Measurements from ENCODE around the gene ATE1. TPM values are rescaled to one million over a fixed set of nuclear protein-coding genes. Genes with fewer than 3 reads are reported as not detected.

ATE1 gene
- total and polyA plus RNA-seq, 4 donors = 4.2 to 47.8 (median 13.2) TPM

DNA sequence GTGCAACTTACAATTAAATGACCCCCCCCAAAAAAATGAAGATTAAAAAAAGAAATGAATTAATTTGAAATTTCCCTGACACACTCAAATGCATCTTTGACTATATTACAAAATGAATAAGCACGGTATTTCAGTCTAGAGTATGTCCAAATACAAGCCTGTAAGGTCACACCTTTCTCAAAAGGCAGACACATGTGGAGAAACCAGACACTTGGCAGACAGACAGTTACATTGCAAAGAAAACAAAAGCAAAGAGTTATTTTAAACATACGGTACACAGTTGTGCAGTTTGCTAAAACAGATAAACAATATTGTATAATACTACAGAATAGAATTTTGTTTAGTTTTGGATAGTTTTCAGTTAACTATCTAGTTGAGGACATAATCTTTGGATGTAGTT lies 153.0 kb downstream of the ATE1 start:
- 42 to 60% methylated on average over 2 of the region's 2 CpGs for WGBS, 2 donors

DNA sequence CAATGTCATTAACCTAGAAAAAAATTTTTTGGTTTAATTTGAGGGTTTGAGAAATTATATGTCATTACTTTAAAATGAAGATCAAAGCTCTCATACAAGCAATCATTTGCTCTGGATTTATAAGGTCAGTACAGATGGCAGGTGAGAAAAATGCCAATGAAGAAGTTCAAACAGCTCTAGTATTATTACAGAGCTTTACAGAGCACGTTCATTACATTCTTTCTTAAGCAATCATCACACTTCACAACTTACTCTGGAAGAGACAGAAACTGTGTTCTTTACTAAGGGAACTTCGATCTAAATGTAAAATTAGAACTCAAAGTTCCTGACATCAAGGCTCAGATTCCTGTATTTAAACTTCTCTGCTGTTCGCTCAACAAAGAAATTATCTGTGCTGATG lies 153.4 kb downstream of the ATE1 start:
- no peaks in the 10 kb centered on the region for H3K9me3 ChIP-seq (ENCODE audit: control insufficient read depth in 4 of 4, insufficient read depth in 3 of 4, low read length in 3 of 4)
- H3K27ac ChIP-seq (ENCODE audit: low read depth in 1 of 2, low read length in 1 of 2) = no peak overlapping the region
- no peak overlapping the region for H3K9ac ChIP-seq (ENCODE audit: insufficient read depth in 1 of 2, low read length in 2 of 2)
- TF ChIP-seq, protein P1, sequence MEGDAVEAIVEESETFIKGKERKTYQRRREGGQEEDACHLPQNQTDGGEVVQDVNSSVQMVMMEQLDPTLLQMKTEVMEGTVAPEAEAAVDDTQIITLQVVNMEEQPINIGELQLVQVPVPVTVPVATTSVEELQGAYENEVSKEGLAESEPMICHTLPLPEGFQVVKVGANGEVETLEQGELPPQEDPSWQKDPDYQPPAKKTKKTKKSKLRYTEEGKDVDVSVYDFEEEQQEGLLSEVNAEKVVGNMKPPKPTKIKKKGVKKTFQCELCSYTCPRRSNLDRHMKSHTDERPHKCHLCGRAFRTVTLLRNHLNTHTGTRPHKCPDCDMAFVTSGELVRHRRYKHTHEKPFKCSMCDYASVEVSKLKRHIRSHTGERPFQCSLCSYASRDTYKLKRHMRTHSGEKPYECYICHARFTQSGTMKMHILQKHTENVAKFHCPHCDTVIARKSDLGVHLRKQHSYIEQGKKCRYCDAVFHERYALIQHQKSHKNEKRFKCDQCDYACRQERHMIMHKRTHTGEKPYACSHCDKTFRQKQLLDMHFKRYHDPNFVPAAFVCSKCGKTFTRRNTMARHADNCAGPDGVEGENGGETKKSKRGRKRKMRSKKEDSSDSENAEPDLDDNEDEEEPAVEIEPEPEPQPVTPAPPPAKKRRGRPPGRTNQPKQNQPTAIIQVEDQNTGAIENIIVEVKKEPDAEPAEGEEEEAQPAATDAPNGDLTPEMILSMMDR (IDR thresholded peaks at IDR 0.05; ENCODE audit: control extremely low read depth, extremely low read depth) = no peak
- peaks cover 0 to 14% (median 5%) of the 10 kb centered on the region in 5 donors for H3K4me1 ChIP-seq (ENCODE audit: control insufficient read depth in 5 of 5, insufficient read depth in 5 of 5, low read length in 5 of 5)
- DNase-seq (peak in 1 of 3 donors; percentile 30), ATAC-seq (ENCODE audit: insufficient read depth, low FRiP score) (peak; percentile 59)
- 54 to 56% methylated on average over 3 of the region's 3 CpGs for WGBS, 2 donors
- no peak overlapping the region for H3K4me3 ChIP-seq
- H3K27me3 ChIP-seq (ENCODE audit: control insufficient read depth in 3 of 3, insufficient read depth in 3 of 3, low read length in 2 of 3) = no peaks in the 10 kb centered on the region
- H3K36me3 ChIP-seq (ENCODE audit: control insufficient read depth in 4 of 4, insufficient read depth in 4 of 4, low read length in 4 of 4) = peaks cover 0 to 6% (median 0%) of the 10 kb centered on the region in 4 donors

More for the DNA sequence above, 153.0 kb downstream of the ATE1 start:
- Histone ChIP-seq H3K9me3 (ENCODE audit: control insufficient read depth in 4 of 4, insufficient read depth in 3 of 4, low read length in 3 of 4) (no peaks in the 10 kb centered on the region), H3K36me3 (ENCODE audit: control insufficient read depth in 4 of 4, insufficient read depth in 4 of 4, low read length in 4 of 4) (peaks cover 0 to 6% (median 0%) of the 10 kb centered on the region in 4 donors), H3K4me3 (no peak overlapping the region), H3K9ac (ENCODE audit: insufficient read depth in 1 of 2, low read length in 2 of 2) (no peak overlapping the region), H3K4me1 (ENCODE audit: control insufficient read depth in 5 of 5, insufficient read depth in 5 of 5, low read length in 5 of 5) (peaks cover 0 to 14% (median 5%) of the 10 kb centered on the region in 5 donors), H3K27ac (ENCODE audit: low read depth in 1 of 2, low read length in 1 of 2) (no peak overlapping the region), H3K27me3 (ENCODE audit: control insufficient read depth in 3 of 3, insufficient read depth in 3 of 3, low read length in 2 of 3) (no peaks in the 10 kb centered on the region)
- DNase-seq (no peak), ATAC-seq (ENCODE audit: insufficient read depth, low FRiP score) (no peak)
- TF ChIP-seq, protein P1 (IDR thresholded peaks at IDR 0.05; ENCODE audit: control extremely low read depth, extremely low read depth) = no peak

DNA sequence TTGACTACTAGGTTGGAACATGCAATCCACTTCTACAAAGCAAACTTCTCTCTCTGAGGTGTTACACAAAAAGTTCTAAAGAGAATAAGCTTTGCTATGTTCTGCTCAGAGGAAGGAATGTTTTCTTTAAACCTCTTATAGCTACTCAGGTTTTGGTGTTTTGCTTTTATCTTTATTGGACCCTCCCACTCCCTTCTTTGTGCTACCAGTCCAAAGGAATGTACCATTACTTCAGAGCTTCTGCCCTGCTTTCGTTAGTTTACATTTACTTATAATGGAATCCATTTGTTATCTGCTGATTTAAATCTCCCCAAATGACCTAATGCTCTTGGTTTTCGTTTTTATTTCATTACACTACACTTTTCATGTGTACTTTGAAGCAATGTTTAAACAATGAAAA lies 154.9 kb downstream of the ATE1 start:
- peak in 2 of 3 donors; percentile 58 to 68 for DNase-seq
- no peaks in the 10 kb centered on the region for H3K27me3 ChIP-seq (ENCODE audit: control insufficient read depth in 3 of 3, insufficient read depth in 3 of 3, low read length in 2 of 3)
- H3K27ac ChIP-seq (ENCODE audit: low read depth in 1 of 2, low read length in 1 of 2) = no peak overlapping the region
- peaks cover 0 to 14% (median 5%) of the 10 kb centered on the region in 5 donors for H3K4me1 ChIP-seq (ENCODE audit: control insufficient read depth in 5 of 5, insufficient read depth in 5 of 5, low read length in 5 of 5)
- ATAC-seq (ENCODE audit: insufficient read depth, low FRiP score) = peak; percentile 56
- peaks cover 0 to 1% (median 0%) of the 10 kb centered on the region in 4 donors for H3K9me3 ChIP-seq (ENCODE audit: control insufficient read depth in 4 of 4, insufficient read depth in 3 of 4, low read length in 3 of 4)
- TF ChIP-seq, protein P1 (IDR thresholded peaks at IDR 0.05; ENCODE audit: control extremely low read depth, extremely low read depth) = no peak
- WGBS, 2 donors = 40 to 70% methylated on average over 2 of the region's 2 CpGs
- H3K4me3 ChIP-seq = no peak overlapping the region
- H3K36me3 ChIP-seq (ENCODE audit: control insufficient read depth in 4 of 4, insufficient read depth in 4 of 4, low read length in 4 of 4) = peaks cover 0 to 3% (median 0%) of the 10 kb centered on the region in 4 donors
- no peak overlapping the region for H3K9ac ChIP-seq (ENCODE audit: insufficient read depth in 1 of 2, low read length in 2 of 2)

DNA sequence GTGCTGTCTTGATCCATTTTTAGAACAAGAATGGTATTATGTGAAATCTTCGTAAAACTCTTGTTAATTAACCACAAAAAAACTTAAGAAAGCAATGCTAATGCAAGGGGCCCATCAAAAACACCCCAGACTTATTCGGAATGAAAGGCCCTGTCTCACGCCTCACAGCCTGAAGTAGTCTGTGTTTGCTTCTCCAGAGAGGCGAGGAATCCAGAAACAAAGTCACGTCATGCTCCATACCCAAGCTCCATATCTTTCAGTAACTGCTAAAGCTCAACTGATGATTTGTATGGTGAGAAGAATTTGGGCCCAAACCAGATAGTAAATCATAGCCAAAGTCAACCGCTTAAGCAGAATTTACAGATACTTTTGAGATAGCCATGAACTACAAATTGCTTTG lies 155.4 kb downstream of the ATE1 start:
- no peak for ATAC-seq (ENCODE audit: insufficient read depth, low FRiP score)
- Histone ChIP-seq H3K27ac (ENCODE audit: low read depth in 1 of 2, low read length in 1 of 2) (peak overlapping the region in 1 of 2 donors; percentile 60), H3K9ac (ENCODE audit: insufficient read depth in 1 of 2, low read length in 2 of 2) (no peak overlapping the region), H3K4me1 (ENCODE audit: control insufficient read depth in 5 of 5, insufficient read depth in 5 of 5, low read length in 5 of 5) (peaks cover 0 to 14% (median 5%) of the 10 kb centered on the region in 5 donors), H3K9me3 (ENCODE audit: control insufficient read depth in 4 of 4, insufficient read depth in 3 of 4, low read length in 3 of 4) (peaks cover 0 to 1% (median 0%) of the 10 kb centered on the region in 4 donors), H3K4me3 (no peak overlapping the region), H3K27me3 (ENCODE audit: control insufficient read depth in 3 of 3, insufficient read depth in 3 of 3, low read length in 2 of 3) (no peaks in the 10 kb centered on the region), H3K36me3 (ENCODE audit: control insufficient read depth in 4 of 4, insufficient read depth in 4 of 4, low read length in 4 of 4) (peaks cover 0 to 5% (median 0%) of the 10 kb centered on the region in 4 donors)
- peak in 2 of 3 donors; percentile 26 to 69 for DNase-seq
- 71 to 84% methylated on average over 6 of the region's 6 CpGs for WGBS, 2 donors
- TF ChIP-seq, protein P1 (IDR thresholded peaks at IDR 0.05; ENCODE audit: control extremely low read depth, extremely low read depth) = no peak
